ENCODE data around the gene ZBTB16. TPM values are rescaled to one million over a fixed set of nuclear protein-coding genes. Genes with fewer than 3 reads are reported as not detected.

Gene ZBTB16
- polyA plus RNA-seq, 1 donor from 2014 or later: 0.45 TPM

GRCh38 chr11:114274637-114275036, 215.1 kb downstream of the ZBTB16 start:
- Histone ChIP-seq H4K20me1 (ENCODE audit: insufficient read depth) (no peaks in the 10 kb centered on the region), H3K79me2 (replicated peaks; ENCODE audit: insufficient read depth, low read length) (no peaks in the 10 kb centered on the region), H3K9me3 (ENCODE audit: low read length) (no peaks in the 10 kb centered on the region), H3K36me3 (ENCODE audit: insufficient read depth, low read length) (no peaks in the 10 kb centered on the region), H3K27ac (ENCODE audit: low read length) (no peak overlapping the region), H3K27me3 (ENCODE audit: insufficient read depth, low read depth, low read length) (no peaks in the 10 kb centered on the region), H3K4me2 (ENCODE audit: low read length) (no peak overlapping the region), H2AFZ (ENCODE audit: low read depth, low read length) (no peak overlapping the region), H3K9me2 (ENCODE audit: insufficient read depth, low read length) (no peaks in the 10 kb centered on the region), H3F3A (ENCODE audit: insufficient read depth, low read length, poor library complexity, severe bottlenecking) (no peaks in the 10 kb centered on the region), H3K4me3 (ENCODE audit: low read length) (no peak overlapping the region), H3K9ac (ENCODE audit: low read length) (no peak overlapping the region)
- TF ChIP-seq SMC3 (conservative IDR thresholded peaks at IDR 0.05; ENCODE audit: poor library complexity) (no peak), POLR2AphosphoS5 (IDR thresholded peaks at IDR 0.05) (no peak), EP300 (conservative IDR thresholded peaks at IDR 0.05; ENCODE audit: poor library complexity, severe bottlenecking) (no peak), CTCF (IDR thresholded peaks at IDR 0.05; ENCODE audit: poor library complexity, severe bottlenecking) (no peak), RAD21 (conservative IDR thresholded peaks at IDR 0.05) (no peak), MXI1 (conservative IDR thresholded peaks at IDR 0.05; ENCODE audit: poor library complexity, severe bottlenecking) (no peak), EZH2 (IDR thresholded peaks at IDR 0.05; ENCODE audit: borderline replicate concordance, insufficient read depth, low read length, poor library complexity, severe bottlenecking) (no peak), REST (IDR thresholded peaks at IDR 0.05; ENCODE audit: borderline replicate concordance) (no peak), TAF1 (IDR thresholded peaks at IDR 0.05; ENCODE audit: low read depth) (no peak)

- no peak for TF ChIP-seq CTCF (IDR thresholded peaks at IDR 0.05; ENCODE audit: poor library complexity, severe bottlenecking)
- no peak for TF ChIP-seq TAF1 (IDR thresholded peaks at IDR 0.05; ENCODE audit: low read depth)
- no peak for TF ChIP-seq RAD21 (conservative IDR thresholded peaks at IDR 0.05)
- no peak for TF ChIP-seq REST (IDR thresholded peaks at IDR 0.05; ENCODE audit: borderline replicate concordance)
- TF ChIP-seq SMC3 (conservative IDR thresholded peaks at IDR 0.05; ENCODE audit: poor library complexity): no peak
- TF ChIP-seq EZH2 (IDR thresholded peaks at IDR 0.05; ENCODE audit: borderline replicate concordance, insufficient read depth, low read length, poor library complexity, severe bottlenecking): no peak
- no peak for TF ChIP-seq EP300 (conservative IDR thresholded peaks at IDR 0.05; ENCODE audit: poor library complexity, severe bottlenecking)
- no peak for TF ChIP-seq MXI1 (conservative IDR thresholded peaks at IDR 0.05; ENCODE audit: poor library complexity, severe bottlenecking)
- no peak for TF ChIP-seq POLR2AphosphoS5 (IDR thresholded peaks at IDR 0.05)
- Histone ChIP-seq H2AFZ (ENCODE audit: low read depth, low read length) (no peak overlapping the region), H3K9me2 (ENCODE audit: insufficient read depth, low read length) (no peaks in the 10 kb centered on the region), H3K27ac (ENCODE audit: low read length) (no peak overlapping the region), H3K36me3 (ENCODE audit: insufficient read depth, low read length) (no peaks in the 10 kb centered on the region), H3K9me3 (ENCODE audit: low read length) (no peaks in the 10 kb centered on the region), H3K79me2 (replicated peaks; ENCODE audit: insufficient read depth, low read length) (no peaks in the 10 kb centered on the region), H3K27me3 (ENCODE audit: insufficient read depth, low read depth, low read length) (no peaks in the 10 kb centered on the region), H3F3A (ENCODE audit: insufficient read depth, low read length, poor library complexity, severe bottlenecking) (no peaks in the 10 kb centered on the region), H4K20me1 (ENCODE audit: insufficient read depth) (no peaks in the 10 kb centered on the region), H3K4me2 (ENCODE audit: low read length) (no peak overlapping the region), H3K9ac (ENCODE audit: low read length) (no peak overlapping the region), H3K4me3 (ENCODE audit: low read length) (no peak overlapping the region)
Measured at GRCh38 chr11:114275280-114275679, 215.8 kb downstream of the ZBTB16 start.
